Neural crest cell (in vitro differentiated cells): ENCODE data around the gene FOXD1. TPM values are rescaled to one million over a fixed set of nuclear protein-coding genes. Genes with fewer than 3 reads are reported as not detected.
A peak's percentile ranks its signal among the peaks of the same experiment; 100 is the strongest.

Source experiments
- DNase-seq: peaks from one replicate; pipeline ENCODE4 v3.0.0; 2021; ENCODE audit warnings: low read depth, mixed read lengths, low spot score
- H3K27ac Mint-ChIP-seq: one replicate; pipeline ENCODE4 v1.8.0; 2021; ENCODE audit warnings: mild to moderate bottlenecking, mixed read lengths; ENCODE audit not compliant: unreplicated experiment
- H3K27me3 Mint-ChIP-seq: 2 replicates; pipeline ENCODE4 v1.8.0; 2021; ENCODE audit warnings: low read depth, mild to moderate bottlenecking, mixed read lengths
- H3K36me3 Mint-ChIP-seq: 2 replicates; pipeline ENCODE4 v1.8.0; 2021; ENCODE audit warnings: low read depth, mild to moderate bottlenecking, mixed read lengths
- H3K4me1 Mint-ChIP-seq: 2 replicates; pipeline ENCODE4 v1.8.0; 2021; ENCODE audit warnings: mixed read lengths
- H3K4me3 Mint-ChIP-seq: one replicate; pipeline ENCODE4 v1.8.0; 2021; ENCODE audit warnings: mild to moderate bottlenecking, mixed read lengths
- H3K9me3 Mint-ChIP-seq: 2 replicates; pipeline ENCODE4 v1.8.0; 2021; ENCODE audit warnings: mixed read lengths
- CTCF ChIP-seq: fragments of 200-600 bp; sonication (generic); conservative IDR thresholded peaks from 2 replicates; pipeline ENCODE4 v1.5.0; 2021; ENCODE audit warnings: antibody characterized with exemption, mild to moderate bottlenecking
- total RNA-seq: library from RNA; stranded (reverse); gene quantifications from 2 replicates; pipeline ENCODE4 v1.2.1, GENCODE V29; 2021

Gene FOXD1
- total RNA-seq, 1 donor from 2014 or later: 0.28 TPM

GRCh38 chr5:73442231-73442811 is 6.3 kb downstream of the FOXD1 start:
- no peaks in the 10 kb centered on the region for H3K9me3 Mint-ChIP-seq
- H3K36me3 Mint-ChIP-seq: no peaks in the 10 kb centered on the region
- no peak for TF ChIP-seq CTCF
- H3K4me1 Mint-ChIP-seq: peaks cover 8% of the 10 kb centered on the region
- H3K27me3 Mint-ChIP-seq: peaks cover 95% of the 10 kb centered on the region
- no peak overlapping the region for H3K4me3 Mint-ChIP-seq
- DNase-seq: no peak
- no peak overlapping the region for H3K27ac Mint-ChIP-seq

GRCh38 chr5:73441378-73441777 is 7.2 kb downstream of the FOXD1 start:
- H3K27me3 Mint-ChIP-seq: peaks cover 96% of the 10 kb centered on the region
- peaks cover 8% of the 10 kb centered on the region for H3K4me1 Mint-ChIP-seq

GRCh38 chr5:73440262-73440661 is 8.3 kb downstream of the FOXD1 start:
- DNase-seq: no peak
- Mint-ChIP-seq H3K4me3 (no peak overlapping the region), H3K27me3 (peaks cover 96% of the 10 kb centered on the region), H3K4me1 (peaks cover 8% of the 10 kb centered on the region), H3K27ac (no peak overlapping the region), H3K36me3 (no peaks in the 10 kb centered on the region), H3K9me3 (no peaks in the 10 kb centered on the region)
- no peak for TF ChIP-seq CTCF

More at GRCh38 chr5:73441378-73441777, 7.2 kb downstream of the FOXD1 start:
- Mint-ChIP-seq H3K36me3 (no peaks in the 10 kb centered on the region), H3K4me3 (no peak overlapping the region), H3K27ac (no peak overlapping the region), H3K9me3 (no peaks in the 10 kb centered on the region)
- no peak for DNase-seq
- TF ChIP-seq CTCF: no peak

- H3K27ac Mint-ChIP-seq: no peak overlapping the region
- peaks cover 7% of the 10 kb centered on the region for H3K4me1 Mint-ChIP-seq
- peaks cover 96% of the 10 kb centered on the region for H3K27me3 Mint-ChIP-seq
- no peak for TF ChIP-seq CTCF
- H3K36me3 Mint-ChIP-seq: no peaks in the 10 kb centered on the region
- H3K4me3 Mint-ChIP-seq: peak overlapping the region; percentile 3
- no peaks in the 10 kb centered on the region for H3K9me3 Mint-ChIP-seq
- no peak for DNase-seq
These were observed 9.7 kb downstream of the FOXD1 start for GRCh38 chr5:73438645-73439470.

- Mint-ChIP-seq H3K27me3 (peaks cover 96% of the 10 kb centered on the region), H3K27ac (no peak overlapping the region), H3K4me1 (peaks cover 4% of the 10 kb centered on the region), H3K4me3 (peak overlapping the region; percentile 44), H3K9me3 (no peaks in the 10 kb centered on the region), H3K36me3 (no peaks in the 10 kb centered on the region)
- TF ChIP-seq CTCF: peak; percentile 2
- no peak for DNase-seq
These were observed 10.6 kb downstream of the FOXD1 start for GRCh38 chr5:73437777-73438644.
